Right ventricle myocardium superior (tissue), 1 donor: ENCODE measurements around the gene CDAN1. TPM values are rescaled to one million over a fixed set of nuclear protein-coding genes. Genes with fewer than 3 reads are reported as not detected.

Experiments used
- ATAC-seq: fragments of 200-7000 bp; cut with Tn5 transposase; one replicate; pipeline ENCODE4 v1.9.1; 2020; ENCODE audit warnings: mild to moderate bottlenecking; ENCODE audit not compliant: poor library complexity
- DNase-seq: peaks from one replicate; pipeline ENCODE4 v3.0.0-alpha.2; 2020
- intact Hi-C: fragments of 100-400 bp; cut with DNase I; formaldehyde crosslinking; loops from one replicate; pipeline ENCODE4 v1.11.2; 2022
- total RNA-seq: library from RNA; stranded (reverse); fragmentation: NEBNext Ultra II Directional; extraction: Animal tissue kit (Norgen Biotek cat#: 25700); gene quantifications from one replicate; pipeline ENCODE4 v1.2.1, GENCODE V29; 2021
- donor health status: DM: no; HTN: yes; CAD: no; lungs with severe emphysema.

CDAN1 gene
- total RNA-seq, 1 donor from 2014 or later: 6.3 TPM

DNA sequence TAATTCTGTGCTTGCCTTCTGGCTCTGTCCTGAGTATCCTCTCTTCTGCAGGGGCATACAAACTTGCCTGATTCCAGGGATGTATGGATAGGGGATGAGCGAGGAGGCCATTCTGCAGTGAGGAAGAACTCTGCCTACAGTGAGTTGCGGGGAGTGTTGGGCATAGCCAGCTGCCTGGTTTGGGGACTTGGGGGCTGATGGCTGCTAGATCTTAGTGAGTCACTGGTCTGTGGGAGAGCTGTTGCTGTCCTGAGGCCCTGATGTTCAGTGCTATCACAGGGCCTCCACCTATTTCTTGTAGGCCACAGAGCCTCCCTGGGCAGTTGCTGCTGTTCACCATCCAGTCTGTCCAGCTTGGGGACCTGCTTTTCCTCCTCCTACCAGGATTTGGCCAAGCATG lies 20.3 kb downstream of the CDAN1 start:
- ATAC-seq: no peak
- no peak for DNase-seq
- intact Hi-C loops: no loop called here

DNA sequence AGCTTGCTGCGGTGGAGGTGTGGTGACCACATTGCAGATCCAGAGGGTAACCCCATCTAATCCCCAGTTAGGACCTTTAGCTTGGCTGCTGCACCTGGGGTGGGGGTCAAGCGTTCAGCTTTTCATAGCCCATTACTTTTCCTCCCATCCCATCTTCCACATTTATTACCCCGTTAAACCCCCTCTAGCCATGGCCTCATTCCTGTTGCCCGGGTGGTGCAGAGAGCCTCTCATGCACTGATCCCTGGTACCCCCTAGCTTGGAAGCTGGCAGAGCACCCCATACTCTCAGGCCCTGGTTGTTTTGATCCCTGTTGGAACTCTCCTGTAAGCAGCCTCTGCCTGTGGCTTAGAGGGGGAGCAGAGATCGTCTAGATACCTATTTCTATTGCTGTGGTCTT lies 20.8 kb downstream of the CDAN1 start:
- intact Hi-C loops: no loop called here
- DNase-seq (no peak), ATAC-seq (no peak)

DNA sequence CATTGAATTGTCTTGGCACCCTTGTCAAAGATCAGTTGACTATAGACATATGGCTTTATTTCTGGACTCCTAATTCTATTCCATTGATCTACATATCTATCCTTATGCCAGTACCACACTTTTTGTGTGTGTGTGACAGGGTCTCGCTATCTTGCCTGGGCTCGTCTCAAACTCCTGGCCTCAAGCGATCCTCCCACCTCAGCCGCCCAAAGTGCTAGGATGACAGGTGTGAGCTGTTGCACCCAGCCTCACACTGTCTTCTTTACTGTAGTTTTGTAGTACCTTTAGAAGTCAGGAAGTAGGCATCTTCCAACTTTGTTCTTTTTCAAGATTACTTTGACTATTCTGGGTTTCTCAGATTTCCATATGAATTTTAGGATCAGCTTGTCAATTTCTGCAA lies 24.3 kb downstream of the CDAN1 start:
- intact Hi-C loops: no loop called here
- ATAC-seq (no peak), DNase-seq (no peak)

DNA sequence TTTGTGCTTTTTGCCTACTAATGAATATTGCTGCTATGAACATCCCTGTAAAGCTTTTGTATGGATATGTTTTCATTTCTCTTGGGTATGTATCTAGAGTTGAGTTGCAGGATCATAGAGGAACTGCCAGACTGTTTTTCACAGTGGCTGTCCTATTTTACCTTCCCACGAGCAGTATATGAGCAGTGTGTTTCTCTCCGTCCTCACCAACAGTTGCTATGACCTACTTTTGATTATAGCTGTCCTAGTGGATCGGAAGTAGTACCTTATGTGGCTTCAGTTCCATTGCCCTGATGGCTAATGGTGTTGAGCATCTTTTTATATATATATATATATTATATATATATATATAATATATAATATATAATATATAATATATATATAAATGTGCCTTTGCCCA lies 25.2 kb downstream of the CDAN1 start:
- ATAC-seq (peak; percentile 46), DNase-seq (no peak)
- intact Hi-C loops: no loop called here

DNA sequence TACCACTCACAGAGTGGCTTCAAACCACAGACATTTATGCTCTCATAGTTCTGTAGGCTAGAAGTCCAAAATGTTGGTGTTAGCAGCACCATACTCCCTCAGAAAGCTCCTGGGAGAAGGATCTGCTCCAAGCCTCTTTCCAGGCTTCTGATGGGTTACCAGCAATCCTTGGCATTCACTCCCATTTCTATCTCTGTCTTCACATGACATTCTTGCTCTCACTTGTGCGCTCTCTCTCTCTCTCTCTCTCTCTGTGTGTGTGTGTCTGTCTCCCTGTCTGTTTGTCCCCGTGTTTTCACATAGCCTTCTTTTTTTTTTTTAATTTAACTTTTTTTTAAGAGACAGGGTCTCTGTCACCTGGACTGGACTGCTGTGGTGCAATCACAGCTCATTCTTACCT lies 26.3 kb downstream of the CDAN1 start:
- intact Hi-C loops: no loop called here
- DNase-seq: no peak
- peak; percentile 77 for ATAC-seq

DNA sequence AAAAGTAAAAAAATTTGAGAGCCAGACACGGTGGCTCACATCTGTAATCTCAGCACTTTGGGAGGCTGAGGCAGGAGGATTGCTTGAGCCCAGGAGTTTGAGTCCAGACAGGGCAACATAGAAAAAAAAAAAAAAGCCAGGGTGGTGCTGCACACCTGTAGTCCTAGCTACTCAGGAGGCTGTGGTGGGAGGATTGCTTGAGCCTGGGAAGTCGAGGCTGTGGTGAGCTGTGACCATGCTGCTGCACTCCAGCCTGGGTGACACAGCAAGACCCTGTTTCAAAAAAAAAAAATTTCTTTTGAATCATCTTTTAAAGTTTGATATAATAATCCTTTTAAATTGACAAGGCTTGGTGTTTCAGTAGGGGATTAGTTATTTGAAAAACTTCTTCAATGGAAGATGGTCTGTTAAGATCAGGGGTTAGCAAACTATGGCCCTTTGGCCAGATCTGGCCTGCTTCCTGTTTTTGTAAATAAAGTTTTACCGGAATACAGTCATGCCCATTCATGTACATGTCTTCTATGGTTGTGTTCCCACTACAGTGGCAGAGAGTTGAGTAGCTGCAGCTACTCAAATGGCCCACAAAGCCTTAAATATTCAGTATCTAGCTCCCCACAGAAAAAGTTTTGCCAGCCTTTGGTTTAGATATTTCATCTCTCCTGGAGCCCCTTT lies 28.9 kb downstream of the CDAN1 start:
- DNase-seq (no peak), ATAC-seq (no peak)
- intact Hi-C loops: no loop called here

DNA sequence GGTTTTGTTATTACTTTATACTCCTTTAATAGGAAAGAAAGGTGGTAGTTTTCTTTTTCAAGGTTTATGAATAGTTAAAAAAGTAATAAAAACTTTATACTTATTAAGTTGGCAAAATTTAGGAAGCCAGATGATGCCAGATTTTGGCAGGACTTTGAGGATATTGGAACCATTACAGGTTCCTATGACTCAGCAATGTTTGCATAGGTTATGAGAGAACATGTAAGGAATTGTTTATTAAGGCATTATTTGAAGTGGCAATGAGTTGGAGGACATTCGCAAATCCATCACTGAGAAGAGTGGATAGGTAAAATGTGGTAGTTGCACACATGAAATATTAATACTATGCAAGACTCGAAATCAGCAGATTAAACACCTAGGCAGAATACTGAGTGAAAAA lies 29.9 kb downstream of the CDAN1 start:
- DNase-seq (no peak), ATAC-seq (no peak)
- intact Hi-C loops: no loop called here

DNA sequence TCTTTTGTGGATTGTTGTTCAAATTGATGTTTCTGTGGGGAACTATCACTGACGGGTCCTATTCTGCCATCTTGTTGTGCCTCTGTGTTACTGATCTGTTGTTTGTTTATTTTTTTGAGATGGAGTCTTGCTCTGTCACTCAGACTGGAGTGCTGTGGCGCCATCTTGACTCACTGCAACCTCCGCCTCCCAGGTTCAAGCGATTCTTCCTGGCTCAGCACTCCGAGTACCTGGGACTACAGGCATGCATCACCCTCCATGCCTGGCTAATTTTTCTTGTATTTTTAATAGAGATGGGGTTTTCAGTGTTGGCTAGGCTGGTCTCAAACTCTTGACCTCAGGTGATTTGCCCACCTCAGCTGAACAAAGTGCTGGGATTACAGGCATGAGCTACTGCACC lies 31.6 kb downstream of the CDAN1 start:
- no peak for ATAC-seq
- intact Hi-C loops: no loop called here
- no peak for DNase-seq

DNA sequence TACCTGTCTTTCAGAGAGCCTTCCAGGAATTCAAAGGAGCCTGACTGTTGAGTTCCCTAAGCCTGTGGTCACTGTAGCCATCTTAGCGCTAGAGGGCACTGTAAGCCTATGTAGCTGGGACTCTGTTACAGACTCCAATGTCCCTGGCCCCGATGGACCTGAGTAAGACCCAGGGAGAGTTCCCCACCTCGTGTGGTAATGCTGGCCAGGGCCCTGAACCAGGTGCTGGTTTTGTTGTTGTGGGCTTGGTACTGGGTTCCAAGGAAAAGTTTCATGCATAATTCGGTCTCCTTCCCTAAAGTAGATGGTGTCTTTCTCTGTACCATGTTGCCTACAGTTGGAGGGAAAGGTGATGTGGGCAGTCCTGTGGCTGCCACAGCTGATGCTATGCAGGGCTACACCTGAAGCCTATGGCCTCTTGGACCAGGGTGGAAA lies 32.4 kb downstream of the CDAN1 start:
- intact Hi-C loops: loop anchor here (5.0 kb wide), 1 partner anchor 218 kb away; the partner anchor contains the start of gene TTBK2
- peak; percentile 95 for ATAC-seq
- no peak for DNase-seq

DNA sequence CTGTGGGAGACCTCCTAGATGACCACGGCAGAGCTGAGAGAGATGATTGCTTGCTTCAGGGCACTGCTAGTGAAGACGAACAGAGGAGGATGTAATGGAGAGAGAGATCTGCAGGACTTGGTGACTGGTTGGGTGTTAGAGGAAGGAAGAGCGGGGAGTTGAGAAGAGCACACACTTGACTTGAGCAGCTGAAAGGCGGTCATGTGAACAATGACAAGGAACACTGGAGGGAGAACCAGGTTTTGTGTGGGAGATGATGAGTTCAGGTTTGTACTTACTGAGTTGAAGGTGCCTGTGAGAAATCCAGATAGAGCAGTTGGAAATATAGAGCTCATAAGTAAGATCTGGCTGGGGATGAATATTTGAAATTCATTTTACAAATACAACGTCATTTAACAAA lies 40.3 kb downstream of the CDAN1 start:
- intact Hi-C loops: no loop called here
- no peak for DNase-seq
- no peak for ATAC-seq

DNA sequence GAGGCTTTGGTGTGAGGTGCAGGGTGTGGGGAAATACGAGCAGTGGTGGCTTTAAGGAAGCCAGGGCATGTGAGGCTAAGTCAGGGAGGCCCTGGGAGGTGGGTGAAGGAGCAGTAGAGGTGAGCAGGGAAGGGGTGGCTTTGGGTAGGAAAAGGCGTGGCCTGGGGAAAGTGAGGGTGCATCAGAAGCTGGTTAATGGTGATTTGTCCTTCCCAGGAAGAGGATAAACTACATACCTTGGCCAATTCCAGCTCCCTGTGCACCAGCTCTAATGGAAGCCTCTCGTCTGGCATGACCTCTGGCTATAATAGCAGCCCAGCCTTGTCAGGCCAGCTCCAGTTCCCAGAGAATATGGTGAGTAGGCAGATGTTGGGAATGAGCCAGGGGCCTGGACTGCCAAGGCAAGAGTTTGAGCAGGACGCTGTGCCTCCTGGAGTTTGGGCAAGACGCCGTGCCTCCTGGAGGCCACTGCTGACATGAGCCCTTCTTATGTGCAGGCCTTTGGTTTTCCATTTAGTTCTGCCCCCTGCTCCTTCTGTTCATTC lies 41.3 kb downstream of the CDAN1 start:
- ATAC-seq: no peak
- intact Hi-C loops: no loop called here
- DNase-seq: no peak

DNA sequence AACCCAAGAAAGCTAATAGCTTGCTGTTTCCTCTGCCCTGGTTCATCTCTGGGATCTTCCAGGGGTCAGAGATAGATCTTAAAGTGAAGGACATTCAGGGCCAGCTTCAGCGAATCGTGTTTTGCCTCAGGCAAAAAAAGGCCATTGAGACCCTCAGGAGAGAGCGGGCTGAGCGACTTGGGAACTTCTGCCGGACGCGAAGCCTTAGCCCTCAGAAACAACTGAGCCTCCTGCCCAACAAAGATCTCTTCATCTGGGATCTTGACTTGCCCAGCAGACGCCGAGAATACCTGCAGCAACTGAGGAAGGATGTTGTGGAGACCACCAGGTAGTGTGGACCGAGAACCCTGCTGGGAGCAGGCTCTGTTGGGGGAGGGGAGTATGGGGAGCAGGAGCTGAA lies 42.5 kb downstream of the CDAN1 start:
- ATAC-seq: no peak
- intact Hi-C loops: no loop called here
- DNase-seq: no peak

DNA sequence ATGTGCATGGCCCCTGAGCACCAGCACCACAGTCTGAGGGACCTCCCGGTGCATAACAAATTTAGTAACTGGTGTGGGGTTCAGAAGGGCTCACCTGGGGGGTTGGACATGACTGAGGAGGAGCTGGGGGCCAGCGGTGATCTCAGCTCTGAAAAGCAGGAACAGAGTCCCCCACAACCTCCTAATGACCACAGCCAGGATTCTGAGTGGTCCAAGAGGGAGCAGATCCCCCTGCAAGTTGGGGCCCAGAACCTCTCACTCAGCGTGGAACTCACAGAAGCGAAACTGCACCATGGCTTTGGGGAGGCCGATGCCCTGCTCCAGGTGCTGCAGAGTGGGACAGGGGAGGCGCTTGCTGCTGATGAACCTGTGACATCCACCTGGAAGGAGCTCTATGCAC lies 43.0 kb downstream of the CDAN1 start:
- no peak for ATAC-seq
- intact Hi-C loops: no loop called here
- no peak for DNase-seq

DNA sequence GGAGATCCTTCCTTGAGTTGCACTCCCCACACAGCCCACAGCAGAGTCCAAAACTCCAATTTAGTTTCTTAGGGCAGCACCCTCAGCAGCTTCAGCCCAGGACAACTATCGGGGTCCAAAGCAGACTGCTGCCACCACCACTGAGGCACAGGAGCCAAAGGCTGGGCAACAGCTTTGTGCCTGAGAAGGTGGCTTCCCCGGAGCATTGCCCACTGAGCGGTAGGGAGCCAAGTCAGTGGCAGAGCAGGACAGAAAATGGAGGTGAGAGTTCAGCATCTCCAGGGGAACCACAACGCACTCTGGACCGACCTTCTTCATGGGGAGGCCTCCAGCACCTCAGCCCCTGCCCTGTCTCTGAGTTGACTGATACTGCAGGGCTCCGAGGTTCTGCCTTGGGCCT lies 43.4 kb downstream of the CDAN1 start:
- DNase-seq (no peak), ATAC-seq (no peak)
- intact Hi-C loops: no loop called here

DNA sequence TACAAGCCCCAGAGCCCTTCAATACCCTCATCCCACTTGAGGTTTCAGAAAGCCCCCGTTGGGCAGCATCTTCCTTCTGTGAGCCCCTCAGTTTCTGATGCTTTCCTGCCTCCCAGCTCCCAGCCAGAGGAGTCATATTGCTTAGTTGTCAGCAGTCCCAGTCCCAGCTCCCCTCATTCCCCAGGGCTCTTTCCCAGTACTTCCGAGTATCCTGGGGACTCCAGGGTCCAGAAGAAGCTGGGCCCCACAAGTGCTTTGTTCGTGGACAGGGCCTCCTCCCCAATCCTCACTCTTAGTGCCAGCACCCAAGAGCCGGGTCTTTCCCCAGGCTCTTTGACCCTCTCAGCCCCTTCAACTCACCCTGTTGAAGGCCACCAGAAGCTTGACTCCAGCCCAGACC lies 43.9 kb downstream of the CDAN1 start:
- intact Hi-C loops: no loop called here
- no peak for DNase-seq
- ATAC-seq: no peak

DNA sequence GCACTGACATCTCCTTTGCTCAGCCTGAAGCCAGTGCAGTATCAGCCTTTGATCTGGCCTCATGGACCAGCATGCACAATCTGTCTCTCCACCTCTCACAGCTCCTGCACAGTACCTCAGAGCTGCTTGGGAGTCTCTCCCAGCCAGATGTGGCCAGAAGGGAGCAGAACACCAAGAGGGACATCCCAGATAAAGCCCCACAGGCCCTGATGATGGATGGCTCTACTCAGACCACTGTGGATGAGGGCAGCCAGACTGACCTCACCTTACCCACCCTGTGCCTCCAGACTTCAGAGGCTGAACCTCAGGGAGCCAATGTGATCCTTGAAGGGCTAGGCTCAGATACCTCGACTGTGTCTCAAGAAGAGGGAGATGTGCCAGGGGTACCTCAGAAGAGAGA lies 44.4 kb downstream of the CDAN1 start:
- DNase-seq: no peak
- ATAC-seq: no peak
- intact Hi-C loops: no loop called here

DNA sequence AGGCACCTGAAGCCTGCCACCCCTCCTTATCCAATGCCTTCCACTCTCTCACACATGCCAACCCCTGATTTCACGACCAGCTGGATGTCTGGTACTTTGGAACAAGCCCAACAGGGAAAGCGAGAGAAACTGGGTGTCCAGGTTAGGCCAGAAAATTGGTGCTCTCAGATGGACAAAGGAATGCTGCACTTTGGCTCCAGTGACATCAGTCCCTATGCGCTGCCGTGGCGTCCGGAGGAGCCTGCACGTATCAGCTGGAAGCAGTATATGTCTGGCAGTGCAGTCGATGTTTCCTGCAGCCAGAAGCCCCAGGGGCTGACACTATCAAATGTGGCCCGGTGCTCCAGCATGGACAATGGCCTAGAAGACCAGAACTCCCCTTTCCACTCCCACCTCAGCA lies 45.2 kb downstream of the CDAN1 start:
- intact Hi-C loops: no loop called here
- ATAC-seq (no peak), DNase-seq (no peak)

DNA sequence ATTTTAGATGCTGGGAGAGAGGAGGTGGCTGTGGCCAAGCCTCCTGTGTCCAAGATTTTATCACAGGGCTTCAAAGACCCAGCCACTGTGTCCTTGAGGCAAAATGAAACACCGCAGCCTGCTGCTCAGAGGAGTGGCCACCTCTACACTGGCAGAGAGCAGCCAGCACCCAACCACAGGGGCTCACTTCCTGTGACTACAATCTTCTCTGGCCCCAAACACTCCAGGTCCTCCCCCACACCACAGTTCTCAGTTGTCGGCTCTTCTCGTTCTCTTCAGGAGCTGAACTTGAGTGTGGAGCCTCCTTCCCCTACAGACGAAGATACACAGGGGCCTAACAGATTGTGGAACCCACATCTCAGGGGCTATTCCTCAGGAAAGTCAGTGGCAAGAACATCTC lies 45.6 kb downstream of the CDAN1 start:
- DNase-seq: no peak
- ATAC-seq: no peak
- intact Hi-C loops: no loop called here

DNA sequence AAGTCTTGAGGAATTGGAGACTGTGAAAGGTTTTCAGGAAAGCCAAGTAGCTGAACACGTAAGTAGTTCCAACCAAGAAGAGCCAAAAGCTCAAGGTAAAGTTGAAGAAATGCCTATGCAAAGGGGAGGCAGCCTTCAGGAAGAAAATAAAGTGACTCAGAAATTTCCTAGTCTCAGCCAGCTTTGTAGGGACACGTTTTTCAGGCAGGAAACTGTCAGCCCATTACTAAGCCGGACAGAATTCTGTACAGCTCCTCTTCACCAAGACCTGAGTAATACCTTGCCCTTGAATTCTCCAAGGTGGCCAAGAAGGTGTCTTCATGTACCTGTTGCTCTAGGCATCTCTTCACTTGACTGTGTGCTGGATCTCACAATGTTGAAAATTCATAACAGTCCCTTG lies 48.6 kb downstream of the CDAN1 start:
- DNase-seq: no peak
- intact Hi-C loops: no loop called here
- no peak for ATAC-seq

DNA sequence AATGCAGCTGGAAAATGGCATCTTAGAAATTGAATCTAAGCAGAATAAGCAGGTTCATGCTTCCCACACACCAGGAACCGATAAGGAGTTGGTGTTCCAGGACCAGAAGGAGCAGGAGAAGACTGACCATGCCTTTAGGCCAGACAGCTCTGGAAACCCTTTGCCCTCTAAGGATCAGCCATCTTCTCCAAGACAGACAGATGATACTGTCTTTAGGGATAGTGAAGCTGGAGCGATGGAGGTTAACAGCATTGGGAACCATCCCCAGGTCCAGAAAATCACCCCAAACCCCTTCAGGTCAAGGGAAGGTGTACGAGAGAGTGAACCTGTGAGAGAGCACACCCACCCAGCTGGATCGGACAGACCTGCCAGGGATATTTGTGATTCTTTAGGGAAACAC lies 49.2 kb downstream of the CDAN1 start:
- DNase-seq: no peak
- intact Hi-C loops: no loop called here
- ATAC-seq: no peak

DNA sequence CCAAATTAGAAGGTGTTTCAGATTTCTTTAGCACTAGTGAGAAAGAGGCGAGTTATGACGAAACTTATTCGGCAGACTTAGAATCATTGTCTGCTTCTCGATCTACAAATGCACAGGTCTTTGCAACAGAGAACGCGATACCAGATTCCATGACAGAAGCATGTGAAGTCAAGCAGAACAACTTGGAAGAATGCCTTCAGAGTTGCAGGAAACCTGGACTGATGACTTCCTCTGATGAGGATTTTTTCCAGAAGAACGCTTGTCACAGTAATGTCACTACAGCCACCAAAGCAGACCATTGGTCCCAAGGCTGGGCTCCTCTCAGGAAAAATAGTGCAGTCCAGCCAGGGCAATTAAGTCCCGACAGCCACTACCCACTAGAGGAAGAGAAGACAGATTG lies 50.6 kb downstream of the CDAN1 start:
- intact Hi-C loops: no loop called here
- no peak for DNase-seq
- ATAC-seq: no peak
